ENCODE measurements around the gene TOM1L2.

DNA sequence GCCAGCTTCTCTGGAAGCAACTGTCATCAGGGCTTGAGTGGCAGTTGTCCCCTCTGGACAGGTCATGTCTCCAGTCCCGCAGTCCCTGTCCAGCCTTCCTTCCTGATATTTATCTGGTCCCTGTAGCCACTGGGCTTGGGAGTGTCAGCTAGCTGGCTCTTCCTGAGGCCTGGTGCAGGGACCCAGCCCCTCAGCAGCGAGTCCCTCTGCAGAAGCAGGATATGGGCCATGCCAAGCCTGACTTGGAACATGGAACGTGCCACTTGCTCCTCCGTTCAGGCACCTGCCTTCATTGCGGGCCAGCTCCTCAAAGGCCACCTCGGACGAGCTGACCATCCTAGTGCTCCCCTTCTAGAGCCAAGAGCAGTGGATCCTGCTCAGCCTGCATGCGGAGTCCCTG lies 26.7 kb upstream of the TOM1L2 start:
- TF ChIP-seq EZH2 (IDR thresholded peaks at IDR 0.05; ENCODE audit: borderline replicate concordance) = no peak
- TF ChIP-seq, protein P1, sequence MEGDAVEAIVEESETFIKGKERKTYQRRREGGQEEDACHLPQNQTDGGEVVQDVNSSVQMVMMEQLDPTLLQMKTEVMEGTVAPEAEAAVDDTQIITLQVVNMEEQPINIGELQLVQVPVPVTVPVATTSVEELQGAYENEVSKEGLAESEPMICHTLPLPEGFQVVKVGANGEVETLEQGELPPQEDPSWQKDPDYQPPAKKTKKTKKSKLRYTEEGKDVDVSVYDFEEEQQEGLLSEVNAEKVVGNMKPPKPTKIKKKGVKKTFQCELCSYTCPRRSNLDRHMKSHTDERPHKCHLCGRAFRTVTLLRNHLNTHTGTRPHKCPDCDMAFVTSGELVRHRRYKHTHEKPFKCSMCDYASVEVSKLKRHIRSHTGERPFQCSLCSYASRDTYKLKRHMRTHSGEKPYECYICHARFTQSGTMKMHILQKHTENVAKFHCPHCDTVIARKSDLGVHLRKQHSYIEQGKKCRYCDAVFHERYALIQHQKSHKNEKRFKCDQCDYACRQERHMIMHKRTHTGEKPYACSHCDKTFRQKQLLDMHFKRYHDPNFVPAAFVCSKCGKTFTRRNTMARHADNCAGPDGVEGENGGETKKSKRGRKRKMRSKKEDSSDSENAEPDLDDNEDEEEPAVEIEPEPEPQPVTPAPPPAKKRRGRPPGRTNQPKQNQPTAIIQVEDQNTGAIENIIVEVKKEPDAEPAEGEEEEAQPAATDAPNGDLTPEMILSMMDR (IDR thresholded peaks at IDR 0.05; ENCODE audit: poor library complexity) = no peak
